ENCODE measurements around the gene PRKN. TPM values are rescaled to one million over a fixed set of nuclear protein-coding genes. Genes with fewer than 3 reads are reported as not detected.

Gene PRKN
- total RNA-seq, 1 experiment from 2014 or later = 2.0 TPM

GRCh38 chr6:162078126-162078525 lies 649.4 kb downstream of the PRKN start:
- no peak overlapping the region for H3K27ac Mint-ChIP-seq
- WGBS (ENCODE audit: extremely low coverage, insufficient read length, low lambda C conversion rate) = no CpG with 5 or more reads among the region's 3 CpGs
- peaks cover 0 to 6% of the 10 kb centered on the region in 2 experiments; a peak in 3 of 5 replicates for H3K9me3 Mint-ChIP-seq

More at GRCh38 chr6:162078126-162078525, 649.4 kb downstream of the PRKN start:
- TF ChIP-seq CTCF (conservative IDR thresholded peaks at IDR 0.05) = no peak
- H3K79me2 ChIP-seq (ENCODE audit: insufficient read depth, low read length) = no peaks in the 10 kb centered on the region
- H3K23ac ChIP-seq (ENCODE audit: insufficient read length, low read depth, low read length) = no peak overlapping the region
- no peaks in the 10 kb centered on the region for H3K9me3 ChIP-seq (ENCODE audit: control insufficient read depth, low read depth, low read length)
- H3K56ac ChIP-seq (ENCODE audit: insufficient read length, low read depth, low read length) = no peak overlapping the region
- no peak overlapping the region for H3K18ac ChIP-seq (ENCODE audit: insufficient read length, low read depth, low read length)
- H2BK5ac ChIP-seq (ENCODE audit: insufficient read length, low read length) = no peak overlapping the region
- no peak overlapping the region for H2BK120ac ChIP-seq (ENCODE audit: low read depth, low read length, poor library complexity, severe bottlenecking)
- H2BK12ac ChIP-seq (ENCODE audit: insufficient read length, low read depth, low read length) = no peak overlapping the region
- no peaks in the 10 kb centered on the region for H3K79me1 ChIP-seq (ENCODE audit: insufficient read depth, low read depth, low read length, poor library complexity, severe bottlenecking)
- H4K20me1 ChIP-seq (ENCODE audit: control insufficient read depth, insufficient read depth, insufficient read length) = no peaks in the 10 kb centered on the region
- no peaks in the 10 kb centered on the region for H3K4me1 Mint-ChIP-seq
- H4K91ac ChIP-seq (ENCODE audit: insufficient read length, low read depth, low read length) = no peak overlapping the region
- H3K9ac ChIP-seq (ENCODE audit: extremely low read depth, insufficient read length, low read length) = no peak overlapping the region
- H2BK20ac ChIP-seq (ENCODE audit: low read depth, low read length, poor library complexity, severe bottlenecking) = no peak overlapping the region
- H2AFZ ChIP-seq (ENCODE audit: low read length) = no peak overlapping the region
- no peaks in the 10 kb centered on the region for H3K4me1 ChIP-seq (ENCODE audit: insufficient read depth, low read length)
- no peak for DNase-seq
- no peak overlapping the region for H3K27ac ChIP-seq (ENCODE audit: insufficient read length, low read depth, low read length)
- no peak overlapping the region for H3K4me3 Mint-ChIP-seq
- peaks cover 0 to 8% (median 0%) of the 10 kb centered on the region in 3 experiments; a peak in 1 of 7 replicates for H3K36me3 Mint-ChIP-seq (ENCODE audit: insufficient read depth in 1 of 3, low read depth in 3 of 3)
- no peaks in the 10 kb centered on the region; the same call in 1 of the 2 replicates for H3K27me3 Mint-ChIP-seq (ENCODE audit: low read depth)
- no peak overlapping the region for H3K14ac ChIP-seq (ENCODE audit: insufficient read depth, low read length)
- no peak overlapping the region for H4K5ac ChIP-seq (ENCODE audit: insufficient read length, low read depth, low read length)
- no peak overlapping the region for H2AK5ac ChIP-seq (ENCODE audit: insufficient read length, low read length)
- no peak overlapping the region for H3K4me2 ChIP-seq (ENCODE audit: insufficient read depth, insufficient read length, low read length)
- H3K23me2 ChIP-seq (ENCODE audit: insufficient read length, low read depth, low read length, poor library complexity, severe bottlenecking) = no peaks in the 10 kb centered on the region
- H3K27me3 ChIP-seq (ENCODE audit: insufficient read depth, low read length) = no peaks in the 10 kb centered on the region
- H3K4ac ChIP-seq (ENCODE audit: low read depth, low read length) = no peak overlapping the region
- no peak overlapping the region for H4K8ac ChIP-seq (replicated peaks; ENCODE audit: insufficient read length, low read depth, low read length)
- H3T11ph ChIP-seq (ENCODE audit: low read length) = no peak overlapping the region
- no peak overlapping the region for H2BK15ac ChIP-seq (ENCODE audit: low read depth, low read length)
